HG02763 (cell line): ENCODE results near the gene ARHGAP20.
"Not testable (repeated sequence)": the region's sequence is repeated elsewhere in the genome, so short reads cannot be mapped to it uniquely, and the experiment has no call there.

Experiments used
- ATAC-seq: cut with Tn5 transposase; IDR thresholded peaks from one replicate; pipeline ENCODE4 v1.9.1; 2021; ENCODE audit warnings: mild to moderate bottlenecking, moderate library complexity; ENCODE audit not compliant: unreplicated experiment

The ARHGAP20 gene

GRCh38 chr11:110619366-110619765 lies 92.9 kb downstream of the ARHGAP20 start:
- ATAC-seq: not testable (repeated sequence)

- no peak for ATAC-seq
These were observed 98.2 kb downstream of the ARHGAP20 start for GRCh38 chr11:110614031-110614430.

GRCh38 chr11:110613197-110613918 lies 98.9 kb downstream of the ARHGAP20 start:
- no peak for ATAC-seq

GRCh38 chr11:110606415-110606814 lies 105.8 kb downstream of the ARHGAP20 start:
- ATAC-seq: no peak

- ATAC-seq: no peak
These were observed 110.3 kb downstream of the ARHGAP20 start for GRCh38 chr11:110601936-110602335.

- no peak for ATAC-seq
These were observed 111.9 kb downstream of the ARHGAP20 start for GRCh38 chr11:110600322-110600721.

GRCh38 chr11:110599207-110599606 lies 113.0 kb downstream of the ARHGAP20 start:
- no peak for ATAC-seq

GRCh38 chr11:110598725-110599124 lies 113.5 kb downstream of the ARHGAP20 start:
- ATAC-seq: no peak

GRCh38 chr11:110587972-110588371 lies 124.3 kb downstream of the ARHGAP20 start:
- ATAC-seq: no peak

GRCh38 chr11:110587129-110587528 lies 125.1 kb downstream of the ARHGAP20 start:
- ATAC-seq: no peak

GRCh38 chr11:110584150-110584549 lies 128.1 kb downstream of the ARHGAP20 start:
- ATAC-seq: no peak

- ATAC-seq: no peak
These were observed 129.4 kb downstream of the ARHGAP20 start for GRCh38 chr11:110582728-110583432.

- no peak for ATAC-seq
These were observed 131.7 kb downstream of the ARHGAP20 start for GRCh38 chr11:110580571-110580970.

- ATAC-seq: no peak
These were observed 138.8 kb downstream of the ARHGAP20 start for GRCh38 chr11:110573411-110573810.

- no peak for ATAC-seq
These were observed 141.0 kb downstream of the ARHGAP20 start for GRCh38 chr11:110571081-110571720.

- ATAC-seq: no peak
These were observed 145.7 kb downstream of the ARHGAP20 start for GRCh38 chr11:110566577-110566976.

GRCh38 chr11:110565357-110566336 lies 146.6 kb downstream of the ARHGAP20 start:
- no peak for ATAC-seq

GRCh38 chr11:110564676-110565356 lies 147.4 kb downstream of the ARHGAP20 start:
- no peak for ATAC-seq

GRCh38 chr11:110544779-110545178 lies 167.5 kb downstream of the ARHGAP20 start:
- ATAC-seq: no peak

- ATAC-seq: no peak
These were observed 174.1 kb downstream of the ARHGAP20 start for GRCh38 chr11:110538154-110538553.
